MCF 10A (cell line): ENCODE measurements around the gene ANKRA2. TPM values are rescaled to one million over a fixed set of nuclear protein-coding genes. Genes with fewer than 3 reads are reported as not detected.

Experiments used
- Bru-seq: library from RNA; stranded (reverse); fragments of 400-500 nt; gene quantifications from one replicate; lab custom pipeline; 2021; lab: Mats Ljungman, UMichigan
- BruChase-seq, 2 experiments: library from RNA; stranded (reverse); fragments of 400-500 nt; gene quantifications; one replicate each; lab custom pipeline; 2021; lab: Mats Ljungman, UMichigan
- BruUV-seq: library from RNA; stranded (reverse); fragments of 400-500 nt; replicated peaks from 2 replicates; lab custom pipeline; 2021; lab: Mats Ljungman, UMichigan
- CTCF ChIA-PET: fragments of 300-600 bp; sonication (Branson Sonifier 250); formaldehyde crosslinking; extraction: SDS; loops from one replicate; lab custom pipeline; 2021; ENCODE audit warnings: antibody characterized with exemption, inconsistent platforms; lab: Yijun Ruan, JAX
- POLR2A ChIA-PET: fragments of 300-600, 350-650 bp; sonication (Branson Sonifier 250); formaldehyde crosslinking; extraction: SDS; loops from one replicate; lab custom pipeline; 2020; ENCODE audit warnings: antibody characterized with exemption, inconsistent platforms; lab: Yijun Ruan, JAX
- DNase-seq: peaks from one replicate; pipeline ENCODE4 v3.0.0-alpha.2; 2018; ENCODE audit not compliant: unreplicated experiment
- H3K27ac Mint-ChIP-seq: one replicate; pipeline ENCODE4 v1.8.0; 2022; ENCODE audit warnings: mild to moderate bottlenecking, low read depth, mixed read lengths; ENCODE audit not compliant: unreplicated experiment
- H3K27me3 Mint-ChIP-seq: one replicate; pipeline ENCODE4 v1.8.0; 2022; ENCODE audit warnings: mixed read lengths; ENCODE audit not compliant: insufficient read depth, unreplicated experiment
- H3K36me3 Mint-ChIP-seq: one replicate; pipeline ENCODE4 v1.8.0; 2022; ENCODE audit warnings: mild to moderate bottlenecking, moderate library complexity, mixed read lengths; ENCODE audit not compliant: insufficient read depth, unreplicated experiment
- H3K4me1 Mint-ChIP-seq: one replicate; pipeline ENCODE4 v1.8.0; 2022; ENCODE audit warnings: mixed read lengths; ENCODE audit not compliant: insufficient read depth, unreplicated experiment
- H3K4me3 Mint-ChIP-seq: one replicate; pipeline ENCODE4 v1.8.0; 2022; ENCODE audit warnings: mild to moderate bottlenecking, moderate library complexity, mixed read lengths; ENCODE audit not compliant: unreplicated experiment
- H3K9me3 Mint-ChIP-seq: one replicate; pipeline ENCODE4 v1.8.0; 2022; ENCODE audit warnings: mixed read lengths; ENCODE audit not compliant: unreplicated experiment
- intact Hi-C: fragments of 100-400 bp; cut with micrococcal nuclease; formaldehyde crosslinking; loops from 2 replicates; pipeline ENCODE4 v1.14.1; 2022
- long read RNA-seq: library from polyadenylated mRNA; stranded (forward); transcript quantifications from one replicate; pipeline ENCODE4 v2.0.0, GENCODE V29; 2022
- total RNA-seq: library from RNA; stranded (reverse); gene quantifications from 2 replicates; pipeline ENCODE4 v1.2.3, GENCODE V29; 2022
- TF ChIP-seq, protein P1 (sequence below): fragments of 200-600 bp; IDR thresholded peaks from one replicate; pipeline ENCODE4 v1.8.0; 2022; ENCODE audit warnings: antibody characterized with exemption, mild to moderate bottlenecking; ENCODE audit not compliant: unreplicated experiment

ANKRA2 gene, protein sequence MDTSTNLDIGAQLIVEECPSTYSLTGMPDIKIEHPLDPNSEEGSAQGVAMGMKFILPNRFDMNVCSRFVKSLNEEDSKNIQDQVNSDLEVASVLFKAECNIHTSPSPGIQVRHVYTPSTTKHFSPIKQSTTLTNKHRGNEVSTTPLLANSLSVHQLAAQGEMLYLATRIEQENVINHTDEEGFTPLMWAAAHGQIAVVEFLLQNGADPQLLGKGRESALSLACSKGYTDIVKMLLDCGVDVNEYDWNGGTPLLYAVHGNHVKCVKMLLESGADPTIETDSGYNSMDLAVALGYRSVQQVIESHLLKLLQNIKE
- total RNA-seq (19.3 and 20.2 TPM in 2 replicates), Bru-seq, nascent RNA (percentile 82 among the genes with signal in this experiment), BruChase-seq, experiment 1, labeled RNA remaining after a 6-hour chase (percentile 77 among the genes with signal in this experiment), BruChase-seq, experiment 2, labeled RNA remaining after a 2-hour chase (percentile 86 among the genes with signal in this experiment)
- long read RNA-seq, transcript ANKRA2-201 (9 exons, 2,063 nt) = major isoform, 32 of 44 reads
- long read RNA-seq, partial matches to known transcripts = 2 of 44 reads
- long read RNA-seq, other reads (novel, unspliced or antisense) = 10 of 44 reads

GRCh38 chr5:73565139-73565968 is at the start of gene ANKRA2, which contains the start of gene UTP15:
TSS of gene ANKRA2 (minus strand) at chr5:73565639. CDS start at chr5:73562881, 2,758 bp downstream.
TSS of gene UTP15 (plus strand) at chr5:73565743. CDS start at chr5:73567345, 1,602 bp downstream.
- intact Hi-C loops = no loop called here
- TF ChIP-seq, protein P1, sequence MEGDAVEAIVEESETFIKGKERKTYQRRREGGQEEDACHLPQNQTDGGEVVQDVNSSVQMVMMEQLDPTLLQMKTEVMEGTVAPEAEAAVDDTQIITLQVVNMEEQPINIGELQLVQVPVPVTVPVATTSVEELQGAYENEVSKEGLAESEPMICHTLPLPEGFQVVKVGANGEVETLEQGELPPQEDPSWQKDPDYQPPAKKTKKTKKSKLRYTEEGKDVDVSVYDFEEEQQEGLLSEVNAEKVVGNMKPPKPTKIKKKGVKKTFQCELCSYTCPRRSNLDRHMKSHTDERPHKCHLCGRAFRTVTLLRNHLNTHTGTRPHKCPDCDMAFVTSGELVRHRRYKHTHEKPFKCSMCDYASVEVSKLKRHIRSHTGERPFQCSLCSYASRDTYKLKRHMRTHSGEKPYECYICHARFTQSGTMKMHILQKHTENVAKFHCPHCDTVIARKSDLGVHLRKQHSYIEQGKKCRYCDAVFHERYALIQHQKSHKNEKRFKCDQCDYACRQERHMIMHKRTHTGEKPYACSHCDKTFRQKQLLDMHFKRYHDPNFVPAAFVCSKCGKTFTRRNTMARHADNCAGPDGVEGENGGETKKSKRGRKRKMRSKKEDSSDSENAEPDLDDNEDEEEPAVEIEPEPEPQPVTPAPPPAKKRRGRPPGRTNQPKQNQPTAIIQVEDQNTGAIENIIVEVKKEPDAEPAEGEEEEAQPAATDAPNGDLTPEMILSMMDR = no peak
- peaks cover 11% of the 10 kb centered on the region for H3K4me1 Mint-ChIP-seq
- no peaks in the 10 kb centered on the region for H3K9me3 Mint-ChIP-seq
- peak; percentile 99 for DNase-seq
- H3K4me3 Mint-ChIP-seq = peak within 1 kb of the TSS; percentile 84
- peaks cover 37% of the 10 kb centered on the region for H3K36me3 Mint-ChIP-seq
- H3K27me3 Mint-ChIP-seq = no peaks in the 10 kb centered on the region
- no TSS peak for BruUV-seq
- peak within 1 kb of the TSS; percentile 94 for H3K27ac Mint-ChIP-seq
- CTCF ChIA-PET = interaction anchor here (0.7 to 1.8 kb wide), 5 partner anchors 9 to 1201 kb away, joined by 3 to 4 read pairs (median 3); no protein-coding TSS in a partner anchor
- POLR2A ChIA-PET = interaction anchor here (0.7 to 6.0 kb wide), 22 partner anchors 9 to 1946 kb away, joined by 3 to 84 read pairs (median 4); partner anchors contain the start of genes ARHGEF28, BTF3, CERT1 and FOXD1

DNA sequence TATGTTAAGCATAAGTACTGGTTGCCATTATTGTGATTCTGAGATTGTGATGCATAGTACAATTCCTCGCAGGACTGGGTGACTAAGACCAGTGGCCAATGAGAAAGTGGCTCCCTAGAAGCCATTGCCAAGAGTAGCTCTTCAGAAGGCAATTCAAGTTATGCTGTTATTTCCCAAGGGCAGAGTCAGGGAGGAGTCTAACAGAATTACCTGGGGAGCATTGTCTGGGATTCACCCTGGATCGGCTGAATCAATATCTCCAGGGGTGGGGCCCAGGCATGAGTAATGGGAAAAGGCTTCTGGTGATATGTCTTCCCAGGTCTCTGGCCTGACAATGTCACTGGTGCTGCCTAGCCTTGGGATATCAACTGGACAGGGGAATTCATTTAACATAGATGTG is 49.6 kb upstream of the ANKRA2 start:
- peak; percentile 47 for DNase-seq
- Mint-ChIP-seq H3K4me3 (no peak overlapping the region), H3K27me3 (no peaks in the 10 kb centered on the region), H3K36me3 (no peaks in the 10 kb centered on the region), H3K27ac (peak overlapping the region; percentile 8), H3K9me3 (no peaks in the 10 kb centered on the region), H3K4me1 (peaks cover 13% of the 10 kb centered on the region)
- POLR2A ChIA-PET = interaction anchor here (0.6 to 2.8 kb wide), 6 partner anchors 9 to 1165 kb away, joined by 3 to 14 read pairs (median 4); partner anchors contain the start of gene ARHGEF28
- no TSS peak for BruUV-seq
- intact Hi-C loops = no loop called here
- TF ChIP-seq, protein P1 = no peak
- CTCF ChIA-PET = interaction anchor here (0.7 to 1.3 kb wide), 5 partner anchors 10 to 1334 kb away, joined by 3 to 8 read pairs (median 3); no protein-coding TSS in a partner anchor

DNA sequence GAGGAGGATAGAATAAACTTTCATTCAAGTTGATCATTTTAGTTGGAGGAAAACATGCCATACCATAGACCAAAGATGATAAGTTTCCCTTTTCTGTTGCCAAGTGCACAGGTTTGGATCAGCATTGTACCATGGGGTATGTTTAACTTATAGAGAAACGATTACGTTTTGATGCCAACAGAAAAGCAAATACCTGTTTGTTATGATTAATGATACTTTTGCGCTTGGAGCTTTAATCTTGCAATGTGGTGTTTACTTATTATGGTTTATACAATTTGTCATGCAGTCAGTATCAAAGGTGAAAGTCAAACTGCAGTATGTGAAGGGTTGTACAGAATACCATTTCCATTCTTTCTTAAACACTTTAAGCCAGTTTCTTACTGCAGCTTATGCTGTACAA is 47.4 kb upstream of the ANKRA2 start:
- no TSS peak for BruUV-seq
- ChIA-PET CTCF (interaction anchor here (0.6 to 1.3 kb wide), 2 partner anchors 37 to 180 kb away, joined by 4 to 6 read pairs; no protein-coding TSS in a partner anchor), POLR2A (no interaction called here)
- Mint-ChIP-seq H3K4me1 (peaks cover 13% of the 10 kb centered on the region), H3K36me3 (no peaks in the 10 kb centered on the region), H3K9me3 (no peaks in the 10 kb centered on the region), H3K27ac (no peak overlapping the region), H3K27me3 (no peaks in the 10 kb centered on the region), H3K4me3 (no peak overlapping the region)
- intact Hi-C loops = no loop called here
- no peak for DNase-seq
- TF ChIP-seq, protein P1 = no peak
